ENCODE results near the gene CTSW.

- TF ChIP-seq CTCF (IDR thresholded peaks at IDR 0.05; ENCODE audit: poor library complexity, severe bottlenecking) (no peak), EP300 (conservative IDR thresholded peaks at IDR 0.05; ENCODE audit: poor library complexity, severe bottlenecking) (no peak)
Measured at GRCh38 chr11:65900125-65900898, 20.7 kb downstream of the CTSW start, which contains the start of gene FOSL1.

All from neural cell (in vitro differentiated cells).